UCSD-AML1 (cell line): Measurements from ENCODE around the gene KLHL25.

ENCODE experiments used
- DNase-seq: peaks from one replicate; lab custom pipeline; 2025; ENCODE audit not compliant: unreplicated experiment; lab: John Stamatoyannopoulos, UW

Gene KLHL25

DNA sequence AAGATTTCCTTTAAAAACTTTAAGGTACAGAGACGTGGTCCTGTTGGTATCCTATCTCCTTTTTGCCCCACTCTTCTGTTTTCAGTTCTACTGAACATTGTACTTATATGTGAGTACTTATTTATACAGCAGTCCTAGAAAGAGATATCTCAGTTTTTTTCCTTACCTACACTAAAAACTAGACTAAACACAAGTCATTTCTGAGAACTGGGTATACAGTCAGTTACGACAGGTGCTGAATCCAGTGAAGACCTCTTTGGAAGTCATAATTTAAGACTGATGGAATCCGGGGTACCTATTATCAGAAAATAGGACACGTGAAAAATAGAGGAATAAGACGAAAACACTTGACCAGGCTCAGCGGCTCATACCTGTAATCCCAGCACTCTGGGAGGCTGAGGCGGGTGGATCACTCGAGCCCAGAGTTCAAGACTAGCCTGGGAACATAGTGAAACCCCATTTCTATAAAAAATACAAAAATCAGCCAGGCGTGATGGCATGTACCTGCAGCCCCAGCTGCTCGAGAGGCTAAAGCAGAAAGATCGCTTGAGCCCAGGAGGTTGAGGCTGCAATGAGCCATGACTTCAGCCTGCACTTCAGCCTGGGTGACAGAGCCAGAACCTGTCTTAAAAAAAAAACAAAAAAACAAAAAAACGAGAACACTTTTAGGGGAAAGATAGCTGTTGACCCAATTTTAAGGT, 76.3 kb downstream of the KLHL25 start:
- no peak for DNase-seq

DNA sequence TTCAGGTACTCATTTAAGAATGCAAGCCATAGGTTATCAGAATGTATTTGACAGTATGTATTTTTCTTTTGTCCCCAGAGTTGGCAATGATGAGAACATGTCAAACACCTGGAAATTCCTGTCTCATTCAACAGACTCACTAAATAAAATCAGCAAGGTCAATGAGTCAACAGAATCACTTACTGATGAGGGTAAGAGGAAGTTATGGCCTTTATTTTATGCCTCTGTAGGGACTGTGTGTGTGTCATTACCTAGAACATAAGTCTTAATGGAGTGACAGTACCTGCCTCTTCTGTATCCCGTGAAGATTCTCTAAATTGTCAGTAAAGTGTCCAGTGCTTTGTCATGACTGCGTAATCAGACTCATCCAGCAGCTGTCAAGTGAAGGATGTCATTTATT, 77.5 kb downstream of the KLHL25 start:
- DNase-seq = no peak

DNA sequence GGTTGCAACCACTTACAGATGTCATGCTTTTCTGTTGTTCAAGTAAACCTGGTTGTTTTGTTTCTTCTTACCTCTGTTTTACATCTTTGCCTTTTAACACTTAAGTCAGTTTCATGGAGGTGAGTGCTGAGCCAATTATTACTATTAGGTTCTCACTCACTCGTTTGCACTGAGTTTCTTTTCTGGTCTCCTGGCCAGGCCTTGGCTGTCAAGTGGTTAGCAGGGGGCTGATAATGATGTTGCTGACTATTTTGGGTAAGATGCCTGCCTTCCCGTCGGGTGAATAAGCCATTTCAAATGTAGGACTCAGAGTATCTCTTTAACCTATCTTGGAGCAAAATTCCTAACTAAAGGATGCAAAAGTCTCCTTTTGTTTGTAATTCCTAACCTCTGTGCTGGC, 78.5 kb downstream of the KLHL25 start:
- no peak for DNase-seq

DNA sequence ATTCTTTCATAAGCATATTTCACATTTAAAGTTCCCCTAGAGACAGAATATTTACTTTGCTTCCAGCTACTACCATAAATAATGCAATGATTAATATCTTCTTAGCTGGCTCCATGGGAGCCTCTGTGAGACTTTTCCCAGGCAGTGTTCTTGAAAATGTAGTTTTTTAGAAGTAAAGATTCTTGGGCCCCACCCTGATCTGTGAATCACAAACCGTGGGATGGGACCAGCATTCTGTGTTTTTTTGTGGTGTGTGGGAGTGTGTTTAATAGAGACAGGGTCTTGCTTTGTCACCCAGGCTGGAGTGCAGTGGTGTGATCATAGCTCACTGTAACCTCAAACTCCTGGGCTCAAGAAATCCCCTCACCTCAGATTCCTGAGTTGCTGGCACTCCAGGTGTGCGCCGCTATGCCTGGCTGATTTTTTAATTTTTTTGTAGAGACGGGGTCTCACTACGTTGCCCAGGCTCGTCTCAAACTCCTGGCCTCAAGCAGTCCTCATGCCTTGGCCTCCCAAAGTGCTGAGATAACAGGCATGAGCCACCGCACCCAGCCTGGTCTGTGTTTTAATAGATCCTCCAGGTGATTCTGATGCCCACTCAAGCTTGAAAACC, 83.0 kb downstream of the KLHL25 start:
- no peak for DNase-seq

DNA sequence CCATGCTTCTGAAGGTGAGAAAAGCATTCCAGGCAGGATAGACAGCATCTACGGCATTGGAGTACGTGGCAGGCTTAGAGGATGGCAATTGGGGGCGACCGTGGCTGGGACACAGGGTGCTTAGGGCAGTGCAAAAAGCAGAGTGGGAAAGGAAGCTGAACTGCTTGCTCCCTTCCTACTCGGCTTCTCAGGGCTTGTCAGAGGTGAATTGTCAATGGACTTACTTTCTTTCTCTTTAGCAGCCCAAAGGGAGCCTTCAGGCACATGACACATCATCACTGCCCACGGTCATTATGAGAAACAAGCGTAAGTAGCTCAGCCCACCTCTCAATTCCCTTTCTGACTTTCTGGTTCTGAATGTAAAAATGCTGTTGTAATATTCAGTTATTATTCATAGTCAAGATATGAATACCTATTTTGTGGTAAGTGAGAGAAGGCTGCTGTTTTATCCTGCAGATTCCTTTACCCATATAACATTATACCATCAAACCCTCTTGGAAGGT, 84.3 kb downstream of the KLHL25 start:
- no peak for DNase-seq
